PC-3 (cell line): ENCODE results near the gene TAMM41.
A peak's percentile ranks its signal among the peaks of the same experiment; 100 is the strongest.

Source experiments
- EZH2 ChIP-seq: fragments of 300-600 bp; sonication (generic); IDR thresholded peaks from one replicate; pipeline ENCODE4 v1.6.1; 2017; ENCODE audit warnings: antibody characterized with exemption, mild to moderate bottlenecking, low read length; ENCODE audit not compliant: unreplicated experiment
- TF ChIP-seq, protein P1 (sequence below): fragments of 300-600 bp; sonication (generic); conservative IDR thresholded peaks from 2 replicates; pipeline ENCODE4 v1.5.1; 2017; ENCODE audit warnings: antibody characterized with exemption, low read depth, mild to moderate bottlenecking, low read length

- TF ChIP-seq, protein P1, sequence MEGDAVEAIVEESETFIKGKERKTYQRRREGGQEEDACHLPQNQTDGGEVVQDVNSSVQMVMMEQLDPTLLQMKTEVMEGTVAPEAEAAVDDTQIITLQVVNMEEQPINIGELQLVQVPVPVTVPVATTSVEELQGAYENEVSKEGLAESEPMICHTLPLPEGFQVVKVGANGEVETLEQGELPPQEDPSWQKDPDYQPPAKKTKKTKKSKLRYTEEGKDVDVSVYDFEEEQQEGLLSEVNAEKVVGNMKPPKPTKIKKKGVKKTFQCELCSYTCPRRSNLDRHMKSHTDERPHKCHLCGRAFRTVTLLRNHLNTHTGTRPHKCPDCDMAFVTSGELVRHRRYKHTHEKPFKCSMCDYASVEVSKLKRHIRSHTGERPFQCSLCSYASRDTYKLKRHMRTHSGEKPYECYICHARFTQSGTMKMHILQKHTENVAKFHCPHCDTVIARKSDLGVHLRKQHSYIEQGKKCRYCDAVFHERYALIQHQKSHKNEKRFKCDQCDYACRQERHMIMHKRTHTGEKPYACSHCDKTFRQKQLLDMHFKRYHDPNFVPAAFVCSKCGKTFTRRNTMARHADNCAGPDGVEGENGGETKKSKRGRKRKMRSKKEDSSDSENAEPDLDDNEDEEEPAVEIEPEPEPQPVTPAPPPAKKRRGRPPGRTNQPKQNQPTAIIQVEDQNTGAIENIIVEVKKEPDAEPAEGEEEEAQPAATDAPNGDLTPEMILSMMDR = peak; percentile 87
- no peak for TF ChIP-seq EZH2
Observed at GRCh38 chr3:11803977-11804892, 42.5 kb downstream of the TAMM41 start.
